ENCODE measurements around the gene CHAT. TPM values are rescaled to one million over a fixed set of nuclear protein-coding genes. Genes with fewer than 3 reads are reported as not detected.

The CHAT gene
- total and polyA plus RNA-seq, 2 of the 13 experiments (the other 11 are each of a cell fraction or from before 2014, with no cell fraction given): not detected

GRCh38 chr10:49606981-49607535, 6.8 kb upstream of the CHAT start (continued):
- TF ChIP-seq ATF2 (CRISPR knock-in tag; IDR thresholded peaks at IDR 0.05) (peak; percentile 58; the same call in 1 of the 2 replicates), TEF (CRISPR knock-in tag; IDR thresholded peaks at IDR 0.05) (peak; percentile 81; the same call in 1 of the 2 replicates), NR2F1 (CRISPR knock-in tag; IDR thresholded peaks at IDR 0.05) (no peak), PRDM4 (CRISPR knock-in tag; IDR thresholded peaks at IDR 0.05; ENCODE audit: borderline replicate concordance) (0 out of 2 replicates have a peak, but pooled peaks have one; percentile 81), ZNF253 (CRISPR knock-in tag; IDR thresholded peaks at IDR 0.05; ENCODE audit: borderline replicate concordance) (no peak), HMGXB3 (CRISPR knock-in tag; IDR thresholded peaks at IDR 0.05; ENCODE audit: borderline replicate concordance) (peak; percentile 85; the same call in 1 of the 2 replicates), NR2F6 (IDR thresholded peaks at IDR 0.05) (no peak), NR2F6 (CRISPR knock-in tag; IDR thresholded peaks at IDR 0.05) (peak; percentile 30; the same call in 1 of the 2 replicates), RFX3 (CRISPR knock-in tag; IDR thresholded peaks at IDR 0.05) (0 out of 2 replicates have a peak, but pooled peaks have one; percentile 17), TFDP1 (CRISPR knock-in tag; IDR thresholded peaks at IDR 0.05; ENCODE audit: borderline replicate concordance) (no peak), CC2D1A (CRISPR knock-in tag; IDR thresholded peaks at IDR 0.05) (no peak), IRF2 (CRISPR knock-in tag; IDR thresholded peaks at IDR 0.05) (peak; percentile 46; the same call in 1 of the 2 replicates), KLF16 (CRISPR knock-in tag; IDR thresholded peaks at IDR 0.05) (peak in 1 of 2 experiments; percentile 95; a peak in 2 of 4 replicates), IKZF5 (CRISPR knock-in tag; IDR thresholded peaks at IDR 0.05) (peak; percentile 80; the same call in 1 of the 2 replicates), ZNF800 (CRISPR knock-in tag; IDR thresholded peaks at IDR 0.05) (peak; percentile 77)

All from HepG2 (cell line).